GM19099 (cell line): ENCODE measurements around the gene LDLRAD4.

Source experiments
- POLR2A ChIP-seq: IDR thresholded peaks from 3 replicates; pipeline ENCODE4 v1.6.1; 2011; ENCODE audit warnings: low read depth; ENCODE audit not compliant: insufficient read length; ENCODE audit errors: extremely low read depth

LDLRAD4 gene

DNA sequence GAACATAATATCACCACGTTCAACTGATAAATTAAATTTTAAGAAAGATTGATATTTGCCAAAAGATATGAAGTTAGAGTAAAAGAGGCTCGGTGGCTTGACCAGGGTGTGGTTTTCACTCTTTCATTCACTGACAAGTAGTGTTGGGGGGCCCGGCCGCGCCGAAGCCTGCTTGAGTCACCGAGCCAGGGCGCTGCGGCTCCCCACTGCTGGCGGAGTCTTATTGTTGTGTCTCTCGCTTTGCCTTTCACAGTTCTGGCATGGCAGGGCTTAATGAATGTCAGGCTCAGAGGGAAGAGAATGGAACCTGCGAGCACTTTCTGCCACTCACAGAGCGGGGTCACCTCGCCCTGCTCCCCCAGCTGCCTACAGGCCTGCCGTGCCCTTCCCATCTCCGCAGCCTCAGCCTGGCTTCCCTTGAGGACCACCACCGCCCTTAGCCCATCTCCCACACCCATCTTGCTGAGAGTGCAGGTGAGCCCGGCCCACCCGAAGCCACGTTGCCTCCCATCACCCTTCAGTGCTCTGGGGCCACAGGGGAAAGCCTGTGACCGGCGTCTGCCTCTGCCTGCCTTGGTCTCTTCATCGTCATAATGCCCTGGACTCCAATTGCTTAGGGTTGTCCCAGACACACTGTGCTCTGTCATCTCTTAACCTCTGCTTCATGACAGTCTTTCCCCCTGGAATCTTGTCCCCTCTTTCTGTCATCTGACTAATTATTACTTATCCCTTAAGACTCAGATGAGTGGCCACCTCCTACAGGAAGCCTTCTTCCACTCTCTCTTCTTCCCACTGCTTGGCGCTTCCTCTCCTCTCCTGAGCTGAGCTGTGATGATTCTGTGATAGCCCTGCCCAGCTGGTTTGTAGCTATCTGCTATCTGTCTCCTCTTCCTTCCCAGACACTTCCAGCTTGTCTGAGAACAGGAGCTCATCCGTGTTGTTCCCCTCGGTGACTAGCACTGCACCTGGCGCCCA is 365.3 kb downstream of the LDLRAD4 start:
- no peak for TF ChIP-seq POLR2A

DNA sequence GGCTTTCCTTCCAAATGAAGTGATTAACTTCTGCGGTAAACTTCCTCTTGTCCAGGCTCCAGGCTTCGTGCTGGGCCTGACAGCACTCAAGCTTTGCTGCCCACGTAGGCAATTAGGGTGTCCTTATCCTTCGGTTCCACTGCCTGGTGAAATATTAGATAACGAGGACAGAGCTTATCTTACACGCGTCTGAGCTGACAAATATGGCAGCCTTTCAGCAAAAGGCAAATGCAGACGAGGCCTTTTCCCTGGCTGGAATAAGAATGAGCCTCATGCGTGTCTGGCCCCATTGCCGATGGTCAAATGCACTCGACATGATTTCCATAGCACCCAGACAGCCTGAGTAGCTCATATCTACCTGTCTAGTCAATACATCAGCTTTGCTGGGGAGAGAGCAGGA is 366.3 kb downstream of the LDLRAD4 start:
- TF ChIP-seq POLR2A: no peak

DNA sequence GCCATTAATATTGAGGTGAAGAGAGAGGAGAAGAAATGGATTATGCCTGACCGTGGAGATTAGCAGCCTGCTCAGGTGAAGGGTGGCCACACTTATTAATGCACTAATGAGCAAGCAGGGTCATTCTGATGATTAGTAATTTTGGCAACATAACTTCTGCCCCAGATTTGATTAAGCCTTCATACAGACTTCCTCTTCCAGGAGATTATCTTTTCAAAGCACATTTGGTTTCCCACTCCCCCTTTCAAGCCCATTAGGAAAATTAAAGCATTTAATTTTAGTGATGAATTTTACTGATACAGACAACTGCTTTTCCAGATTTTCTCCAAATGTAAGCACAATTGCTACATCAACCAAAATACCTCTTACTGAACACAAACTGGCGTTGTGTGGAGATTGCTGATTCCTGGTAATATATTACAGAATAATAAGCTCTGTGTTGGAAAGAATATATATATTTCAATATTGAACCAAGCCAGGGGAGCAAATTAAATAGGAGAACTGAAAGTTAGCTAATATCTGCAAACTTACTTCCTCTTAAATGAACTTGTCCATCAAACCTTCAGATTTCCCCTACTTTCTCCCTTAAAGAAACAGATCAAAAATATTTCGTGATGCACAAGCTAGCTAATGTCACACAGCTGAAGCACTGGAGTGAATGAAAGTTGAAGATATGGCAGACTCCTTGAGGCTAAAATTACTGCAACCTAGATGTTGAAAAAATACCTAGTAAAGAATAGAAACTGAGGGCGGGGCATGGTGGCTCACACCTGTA is 367.0 kb downstream of the LDLRAD4 start:
- no peak for TF ChIP-seq POLR2A

DNA sequence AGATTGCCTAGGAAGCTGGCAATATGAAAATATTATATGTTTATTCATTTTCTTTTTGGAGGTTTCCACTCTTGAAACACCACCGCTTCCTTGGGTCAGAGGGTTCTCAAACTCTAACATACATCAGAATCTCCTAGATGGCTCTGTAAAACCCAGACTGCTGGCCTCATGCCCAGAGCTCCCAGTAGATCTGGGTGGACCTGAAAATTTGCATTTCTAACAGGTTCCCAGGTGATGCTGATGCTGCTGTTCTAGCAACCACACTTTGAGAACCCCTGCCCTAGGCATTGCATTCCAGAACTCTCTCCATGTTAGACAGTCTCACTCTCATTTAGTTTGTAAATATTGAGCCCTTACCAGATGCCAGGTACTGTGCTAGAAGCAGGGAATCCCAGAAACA is 368.4 kb downstream of the LDLRAD4 start:
- TF ChIP-seq POLR2A: no peak

DNA sequence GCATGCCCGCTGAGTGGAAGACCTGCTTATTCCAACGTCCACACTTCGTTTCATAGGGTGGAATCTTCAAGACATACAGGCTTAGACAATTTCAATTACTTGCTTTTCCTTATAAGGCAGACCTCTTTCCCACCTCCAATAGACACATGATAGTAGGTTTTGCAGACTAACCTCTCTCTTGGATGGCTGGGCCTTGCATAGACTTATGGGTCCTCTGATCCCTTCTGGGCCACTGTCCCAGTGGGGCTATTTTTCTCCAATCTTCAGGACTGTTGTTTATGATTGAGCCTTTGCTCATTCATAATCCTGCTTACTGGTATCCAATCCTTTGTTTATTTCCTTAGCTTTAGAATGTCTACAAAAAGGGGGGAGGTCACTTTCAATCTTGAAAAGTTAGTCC is 368.9 kb downstream of the LDLRAD4 start:
- no peak for TF ChIP-seq POLR2A

DNA sequence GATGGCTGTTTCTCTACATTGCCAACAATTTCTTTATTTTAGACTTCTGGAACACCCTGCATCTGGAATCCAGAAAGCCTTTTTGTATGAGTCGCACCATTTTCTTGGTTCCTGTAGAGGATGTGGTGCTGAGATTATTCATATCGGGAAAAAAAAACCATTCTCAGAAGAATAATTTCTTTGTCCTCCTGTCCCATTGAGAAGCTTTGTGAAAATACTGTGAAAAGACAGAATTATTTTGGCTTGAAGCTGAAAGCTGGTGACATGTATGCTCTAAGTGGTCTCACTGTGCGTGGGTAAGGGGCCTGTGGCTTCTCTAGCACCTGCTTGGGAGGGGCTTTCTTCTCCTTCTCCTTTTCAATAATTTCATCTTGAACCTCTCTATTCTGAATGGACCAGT is 369.4 kb downstream of the LDLRAD4 start:
- no peak for TF ChIP-seq POLR2A

DNA sequence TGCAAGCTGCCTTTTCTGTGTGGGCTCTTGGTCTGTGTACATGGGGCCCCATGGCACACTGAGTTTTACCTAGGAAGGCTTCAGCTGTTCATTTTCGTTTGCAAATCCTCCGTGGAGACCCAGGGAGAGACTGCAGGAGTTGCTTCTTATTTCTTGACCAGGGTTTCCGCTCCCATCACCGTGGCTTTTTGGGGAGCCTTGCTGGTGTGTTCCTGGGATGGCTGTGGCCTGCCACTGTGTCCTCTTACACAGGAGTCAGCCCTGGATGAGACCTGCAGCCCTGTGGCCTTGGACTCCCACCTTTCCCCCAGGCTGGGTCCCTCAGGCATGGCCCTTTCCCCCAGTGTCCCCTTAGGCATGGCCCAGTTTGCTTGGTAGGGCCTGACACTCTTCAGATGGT is 370.8 kb downstream of the LDLRAD4 start:
- no peak for TF ChIP-seq POLR2A

DNA sequence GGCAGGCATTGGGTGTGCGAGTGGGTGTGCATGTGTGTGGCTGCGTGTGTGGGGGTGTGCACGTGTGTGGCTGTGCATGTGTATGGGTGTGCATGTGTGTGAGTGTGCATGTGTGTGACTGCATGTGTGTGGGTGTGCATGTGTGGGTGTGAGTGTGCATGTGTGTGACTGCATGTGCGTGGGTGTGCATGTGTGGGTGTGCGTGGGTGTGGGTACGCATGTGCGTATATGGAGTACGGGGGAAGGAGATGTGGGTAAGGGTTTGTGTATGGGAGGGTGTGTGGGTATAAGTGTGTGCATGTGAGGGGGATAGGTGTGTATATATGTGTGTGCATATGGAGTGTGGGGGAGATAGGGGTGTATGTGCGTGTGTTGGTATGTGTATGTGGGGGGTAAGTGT is 371.4 kb downstream of the LDLRAD4 start:
- TF ChIP-seq POLR2A: no peak

DNA sequence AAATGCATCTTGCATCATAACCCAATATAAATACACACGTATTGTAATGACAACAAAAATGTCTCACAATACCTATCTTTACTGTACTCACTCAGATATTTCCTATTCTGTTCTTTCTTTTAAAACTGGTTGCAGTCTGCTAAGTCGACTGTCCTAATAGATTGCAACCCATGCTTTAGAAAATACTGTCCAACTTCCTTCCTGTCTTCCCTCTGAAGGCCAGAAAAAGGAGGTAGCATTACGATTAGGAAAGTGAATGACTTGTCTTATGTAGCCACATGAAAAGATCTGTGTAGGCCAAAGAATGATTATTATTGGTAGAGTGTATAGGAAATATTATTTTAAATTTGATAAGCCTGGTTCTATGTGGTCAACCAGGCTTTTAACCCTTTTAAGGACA is 373.7 kb downstream of the LDLRAD4 start:
- no peak for TF ChIP-seq POLR2A

DNA sequence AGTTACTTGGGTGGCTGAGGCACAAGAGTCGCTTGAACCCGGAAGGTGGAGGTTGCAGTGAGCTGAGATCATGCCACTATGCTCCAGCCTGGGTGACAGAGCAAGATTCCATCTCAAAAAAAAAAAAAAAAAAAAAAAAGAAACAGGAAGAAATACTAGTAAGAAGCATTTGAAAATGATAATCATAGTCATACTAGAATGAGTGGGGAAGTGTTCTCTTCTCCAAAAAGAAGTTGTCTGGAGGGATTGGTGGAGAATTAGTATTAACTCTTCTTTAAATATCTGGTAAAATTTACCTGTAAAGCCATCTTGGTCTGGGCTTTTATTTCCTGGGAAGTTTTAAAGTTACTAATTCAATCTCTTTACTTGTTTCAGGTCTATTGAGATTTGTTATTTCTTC is 376.0 kb downstream of the LDLRAD4 start:
- no peak for TF ChIP-seq POLR2A

DNA sequence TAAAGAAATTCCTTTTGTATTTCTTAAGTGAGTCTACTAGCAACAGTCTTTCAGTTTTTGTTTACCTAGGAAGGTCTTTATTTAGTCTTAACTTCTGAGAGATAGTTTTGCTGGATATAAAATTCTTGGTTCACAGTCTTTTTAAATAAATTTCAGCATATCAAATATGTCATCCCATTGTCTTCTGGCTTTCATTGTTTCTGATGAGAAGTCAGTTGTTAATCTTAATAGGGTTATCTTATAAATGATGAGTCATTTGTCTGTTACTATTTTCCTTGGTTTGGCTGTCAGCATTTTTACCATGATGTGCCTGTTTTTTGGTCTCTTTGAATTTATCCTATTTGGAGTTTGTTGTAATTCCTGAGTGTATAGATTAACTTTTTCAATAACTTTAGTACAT is 378.5 kb downstream of the LDLRAD4 start:
- TF ChIP-seq POLR2A: no peak

DNA sequence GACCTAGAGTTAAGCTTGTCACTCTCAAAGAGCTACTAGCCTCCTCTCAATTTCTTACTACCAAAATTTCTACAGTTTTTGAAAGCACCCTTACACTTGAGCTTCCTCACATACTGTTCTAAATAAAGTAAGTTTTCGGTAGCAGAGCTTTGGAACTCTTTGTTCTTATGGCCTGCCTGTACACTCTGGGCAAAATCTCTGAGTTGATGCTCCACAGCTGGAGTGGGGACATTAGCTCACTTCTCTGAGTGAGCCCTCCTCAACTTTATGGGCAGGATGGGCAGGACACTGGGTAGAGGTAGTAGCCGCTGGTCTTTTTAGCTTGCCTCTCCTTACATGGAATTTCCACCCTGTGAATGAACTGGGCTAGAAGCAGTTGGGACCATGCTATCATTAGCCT is 380.0 kb downstream of the LDLRAD4 start:
- no peak for TF ChIP-seq POLR2A

DNA sequence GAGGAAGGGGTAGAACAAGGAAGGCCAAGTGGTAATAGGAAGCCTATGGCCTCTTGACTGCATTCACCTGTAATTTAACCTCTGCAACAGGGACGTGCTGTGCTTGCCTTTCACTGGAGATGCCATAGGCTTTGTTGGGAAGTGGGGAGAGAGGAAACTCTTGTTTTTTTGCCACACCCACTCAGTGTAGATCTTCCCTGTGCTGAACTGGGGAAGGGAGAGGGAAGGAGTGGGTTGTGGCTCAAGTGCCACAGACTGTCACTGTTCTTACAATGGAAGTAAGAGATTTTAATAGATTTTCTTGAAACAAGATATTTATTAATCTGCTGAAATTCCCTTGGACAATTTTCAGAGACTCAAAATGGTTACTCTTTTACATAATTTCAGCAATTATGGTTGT is 380.5 kb downstream of the LDLRAD4 start:
- no peak for TF ChIP-seq POLR2A

DNA sequence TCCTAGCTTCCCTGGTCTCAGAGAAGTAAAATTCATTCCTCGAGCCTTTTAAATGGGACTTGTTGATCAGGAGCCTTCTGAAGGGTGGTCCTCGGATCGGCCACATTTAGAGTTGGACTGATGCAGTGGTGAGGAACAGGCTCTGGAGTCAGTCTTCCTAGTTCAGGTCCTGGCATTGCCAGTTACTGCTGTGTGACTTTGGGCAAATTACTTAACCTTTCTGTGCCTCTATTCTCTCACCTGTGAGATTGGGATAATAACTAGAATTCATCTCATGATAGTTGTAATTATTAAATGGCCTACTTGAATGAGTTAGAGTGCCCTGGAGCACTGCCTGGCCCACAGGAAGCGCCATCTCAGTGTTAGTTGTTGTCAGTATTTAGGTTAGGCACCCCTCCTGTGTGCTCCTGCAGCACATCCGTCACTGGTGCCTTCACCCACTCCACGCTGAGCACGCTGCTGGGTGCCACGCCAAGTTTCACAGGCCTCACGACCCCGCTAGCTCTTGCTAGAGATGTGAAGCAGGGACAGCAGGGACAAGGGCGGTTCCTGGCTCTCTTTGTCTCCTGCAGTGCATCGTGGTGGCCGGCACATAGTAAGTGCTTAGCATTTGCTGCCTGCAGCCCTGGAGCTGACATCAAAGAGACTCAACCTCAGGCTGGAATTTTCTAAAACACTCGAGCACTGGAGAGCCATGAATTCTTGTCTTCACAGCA is 384.9 kb downstream of the LDLRAD4 start:
- no peak for TF ChIP-seq POLR2A

DNA sequence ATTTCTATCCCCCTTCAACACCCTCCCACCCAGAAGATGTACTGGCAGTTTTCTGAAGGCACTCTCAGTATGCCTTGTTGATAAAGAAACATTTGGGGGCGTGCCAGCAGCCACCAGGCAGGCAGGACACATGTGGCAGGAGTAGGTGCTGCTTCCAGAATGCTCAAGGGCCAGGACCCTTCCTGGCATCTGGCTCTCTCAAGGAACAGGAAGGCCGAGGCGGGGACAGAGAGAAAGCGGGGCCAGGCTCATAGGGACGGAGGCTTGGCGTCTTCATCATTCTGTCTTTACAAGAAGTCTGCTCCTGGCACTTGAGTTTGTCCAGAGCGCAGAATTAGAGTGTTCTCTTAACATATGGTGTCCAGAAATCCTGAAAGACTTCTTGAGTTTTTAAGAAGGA is 386.2 kb downstream of the LDLRAD4 start:
- TF ChIP-seq POLR2A: no peak

DNA sequence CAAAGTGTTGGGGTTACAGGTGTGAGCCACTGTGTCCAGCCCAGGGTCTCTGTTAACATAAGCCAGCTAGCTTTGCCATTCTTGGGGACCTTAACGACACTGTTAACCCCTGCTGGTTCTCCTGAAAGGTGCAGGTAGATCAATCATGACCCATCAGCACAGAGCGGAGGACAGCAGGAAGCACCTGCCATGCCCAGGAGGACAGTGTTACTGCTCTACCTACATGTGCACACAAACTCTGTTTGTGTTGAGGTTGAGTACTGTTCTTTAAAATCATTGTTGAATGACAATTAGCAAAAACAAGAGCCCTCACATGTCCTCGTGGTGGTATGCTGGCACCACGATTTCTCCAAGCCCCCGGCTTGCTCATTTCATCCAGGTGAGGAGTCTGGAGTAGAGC is 386.9 kb downstream of the LDLRAD4 start:
- TF ChIP-seq POLR2A: no peak

DNA sequence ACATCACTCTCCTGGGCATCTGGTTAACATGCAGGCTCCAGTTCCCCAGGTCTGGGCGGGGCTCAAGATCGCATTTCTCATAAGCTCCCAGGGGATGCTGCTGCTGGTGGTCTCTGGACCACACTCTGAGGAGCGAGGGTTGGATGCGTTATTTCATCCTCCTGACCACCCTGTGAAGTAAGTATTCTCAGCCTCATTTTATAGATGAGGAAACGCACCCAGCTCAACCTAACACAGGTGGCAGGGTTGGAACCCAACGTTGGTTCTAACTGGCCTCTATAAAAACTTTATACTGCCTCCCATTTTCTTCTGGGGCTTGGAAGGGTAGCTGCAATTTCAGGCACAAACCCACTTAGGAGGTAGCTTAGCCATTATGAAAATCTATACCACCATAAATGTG is 387.3 kb downstream of the LDLRAD4 start:
- no peak for TF ChIP-seq POLR2A
